CD4-positive, alpha-beta T cell treated with Interleukin-6 for 4 hours (primary cell): ENCODE results near the gene NQO2.
"Not testable (repeated sequence)": the region's sequence is repeated elsewhere in the genome, so short reads cannot be mapped to it uniquely, and the experiment has no call there.

Experiments
- DNase-seq: peaks from one replicate; pipeline ENCODE4 v3.0.0-alpha.2; 2020; ENCODE audit warnings: mixed read lengths

The NQO2 gene

DNA sequence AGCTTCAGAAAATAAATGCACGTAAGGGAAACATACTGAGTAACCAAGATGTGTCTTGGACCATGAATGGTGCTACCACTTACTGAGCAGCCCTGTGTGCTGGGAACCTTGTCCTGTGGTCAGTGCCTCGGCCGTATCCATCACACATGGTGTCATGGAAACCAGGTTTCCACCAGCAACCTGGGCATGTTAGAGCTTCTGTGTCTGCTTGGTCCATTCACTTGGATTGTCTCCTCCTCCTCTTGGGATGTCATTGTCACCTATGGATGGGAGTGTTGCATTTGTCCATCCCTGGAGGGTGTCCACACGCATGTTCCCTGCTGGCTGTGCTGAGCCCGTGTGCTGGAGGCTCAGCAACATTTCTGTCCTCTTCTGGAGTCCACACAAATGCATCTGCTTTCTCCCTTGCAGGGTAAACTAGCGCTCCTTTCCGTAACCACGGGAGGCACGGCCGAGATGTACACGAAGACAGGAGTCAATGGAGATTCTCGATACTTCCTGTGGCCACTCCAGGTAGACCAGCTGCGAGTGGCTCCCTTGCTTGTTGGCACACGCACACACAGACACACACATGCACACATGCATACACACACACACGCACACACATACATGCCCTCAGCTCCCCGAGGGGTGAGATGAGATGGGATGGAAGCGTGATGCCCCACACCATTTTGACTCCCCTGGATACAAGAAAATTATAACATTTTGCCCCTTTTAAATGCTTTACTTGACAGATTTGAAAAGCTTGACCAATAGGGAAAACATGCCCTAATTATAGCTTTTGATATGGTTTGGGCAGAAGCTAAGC is 17.0 kb downstream of the NQO2 start:
- no peak for DNase-seq

DNA sequence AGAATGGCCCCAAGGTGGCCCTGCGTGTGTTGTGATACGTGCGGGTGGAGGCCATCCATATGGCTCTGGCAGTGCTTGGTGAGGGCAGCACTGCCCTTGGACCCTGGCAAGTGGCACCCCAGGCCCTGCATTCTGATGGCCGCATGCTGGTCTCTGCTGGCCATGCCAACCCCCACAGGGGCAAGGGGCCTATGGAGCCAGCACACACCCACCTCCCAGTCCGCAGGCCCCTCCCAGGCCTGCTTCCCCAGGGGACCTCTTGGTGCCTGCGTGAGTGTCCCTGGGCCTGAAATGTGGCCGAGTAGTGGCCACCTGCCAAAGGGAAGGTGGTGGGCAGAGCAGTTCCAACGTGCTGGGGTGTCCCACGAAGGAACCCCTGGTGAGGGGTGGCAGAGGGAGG is 17.6 kb downstream of the NQO2 start:
- DNase-seq: no peak

- DNase-seq: no peak
These were observed 19.4 kb downstream of the NQO2 start for GRCh38 chr6:3019065-3019464.

DNA sequence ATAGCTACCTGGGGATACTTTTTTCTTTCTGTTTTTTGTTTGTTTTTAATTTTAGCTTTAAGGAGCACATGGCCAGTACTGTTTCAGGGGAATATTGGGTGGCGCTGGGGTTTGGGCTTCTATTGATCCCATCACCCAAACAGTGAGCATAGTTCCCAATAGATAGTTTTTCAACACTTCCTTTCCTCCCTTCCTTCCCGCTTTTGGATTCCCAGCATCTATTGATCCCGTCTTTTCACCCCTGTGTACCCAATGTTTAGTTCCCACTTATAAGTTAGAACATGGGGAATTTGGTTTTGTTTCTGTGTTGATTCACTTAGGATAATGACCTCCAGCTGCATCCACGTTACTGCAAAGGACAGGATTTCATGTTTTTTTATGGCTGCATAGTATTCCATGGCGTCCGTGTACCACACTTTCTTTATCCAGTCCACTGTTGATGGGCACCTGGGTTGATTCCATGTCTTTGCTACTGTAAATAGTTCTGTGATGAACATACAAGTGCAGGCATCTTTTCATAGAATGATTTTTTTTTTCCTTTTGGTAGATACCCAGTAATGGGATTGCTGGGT is 20.1 kb downstream of the NQO2 start:
- no peak for DNase-seq

GRCh38 chr6:3020976-3021598 is 21.4 kb downstream of the NQO2 start:
- DNase-seq: not testable (repeated sequence)

DNA sequence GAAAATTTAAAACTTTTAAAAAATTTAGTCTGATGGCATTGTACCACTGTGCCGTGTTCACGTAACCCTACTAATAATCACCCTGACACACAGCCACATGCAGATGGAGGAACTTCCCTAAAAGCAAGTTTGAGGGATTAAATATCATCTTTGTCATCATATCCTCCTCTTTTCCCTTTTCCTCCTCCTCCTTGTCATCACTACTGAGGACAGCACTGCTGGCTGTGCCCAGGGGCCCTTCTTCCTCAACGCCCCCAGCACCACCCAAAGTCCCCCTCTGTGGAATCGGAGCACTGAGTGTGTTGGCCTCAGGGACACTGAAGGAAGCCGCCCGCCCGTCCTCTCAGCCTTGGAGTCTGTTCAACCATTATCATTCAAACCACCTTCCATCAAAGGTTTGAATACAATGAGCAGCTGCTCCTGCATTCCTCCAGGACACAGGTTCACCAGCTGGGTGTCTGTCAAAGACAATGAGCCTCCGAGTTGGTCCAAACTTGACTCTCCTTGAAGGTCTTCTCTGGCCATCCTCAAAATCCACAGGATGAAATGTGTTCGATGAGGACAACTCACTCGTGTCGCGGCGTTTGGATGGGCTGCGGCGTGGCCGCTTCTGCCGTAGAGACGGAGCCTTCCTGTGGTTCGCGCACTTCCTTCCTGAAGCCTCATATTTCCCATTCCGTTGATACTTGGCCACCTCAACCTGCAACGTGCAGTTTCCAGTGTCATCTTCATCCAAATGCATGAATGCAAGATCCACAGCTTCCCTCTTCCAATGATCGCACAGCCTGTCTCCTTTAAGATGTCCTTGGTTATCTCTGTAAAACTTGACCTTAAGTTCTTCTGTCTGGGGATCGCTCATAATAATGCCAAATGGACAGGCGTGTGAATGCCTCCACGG is 23.3 kb downstream of the NQO2 start:
- peak; percentile 53 for DNase-seq

- peak; percentile 94 for DNase-seq
These were observed 24.2 kb downstream of the NQO2 start for GRCh38 chr6:3023663-3024483.

DNA sequence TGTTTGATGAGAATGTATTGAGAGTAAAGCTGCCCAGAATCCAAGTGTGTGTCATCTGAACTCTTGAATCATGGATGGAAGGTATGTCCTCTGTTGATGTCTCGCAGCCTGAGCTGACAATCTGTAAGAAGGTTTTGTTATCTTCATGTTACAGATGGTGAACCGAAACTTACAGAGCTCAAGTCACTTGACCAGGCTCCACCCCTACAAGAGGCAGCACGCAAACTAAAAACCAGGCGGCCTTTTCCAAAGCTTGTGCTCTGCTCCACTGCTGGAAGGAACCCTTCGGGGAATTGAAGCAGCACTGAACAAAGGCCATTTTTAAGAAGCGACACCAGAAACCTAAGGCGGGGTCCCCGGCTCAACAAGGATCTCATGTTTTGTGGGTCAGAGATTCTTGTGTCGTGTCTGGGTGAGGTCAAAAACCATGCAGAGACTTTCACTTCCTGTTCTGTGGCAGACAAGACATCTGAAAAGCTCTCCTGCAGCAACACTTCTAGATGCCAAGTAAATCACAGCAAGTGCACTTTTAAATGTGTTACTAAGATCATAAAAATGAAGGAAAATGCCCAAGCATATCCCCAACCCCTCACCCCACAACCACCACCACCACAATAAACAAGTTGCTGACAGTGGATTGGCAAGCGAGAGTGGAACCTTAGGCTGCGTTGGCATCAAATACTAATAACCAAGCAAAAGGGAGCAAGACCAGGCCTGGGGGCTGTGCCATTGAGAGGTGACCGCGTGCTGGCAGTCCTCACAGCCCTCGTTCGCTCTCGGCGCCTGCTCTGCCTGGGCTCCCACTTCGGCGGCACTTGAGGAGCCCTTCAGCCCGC is 27.3 kb downstream of the NQO2 start:
- peak; percentile 51 for DNase-seq

GRCh38 chr6:3028156-3028555 is 28.5 kb downstream of the NQO2 start:
- not testable (repeated sequence) for DNase-seq

DNA sequence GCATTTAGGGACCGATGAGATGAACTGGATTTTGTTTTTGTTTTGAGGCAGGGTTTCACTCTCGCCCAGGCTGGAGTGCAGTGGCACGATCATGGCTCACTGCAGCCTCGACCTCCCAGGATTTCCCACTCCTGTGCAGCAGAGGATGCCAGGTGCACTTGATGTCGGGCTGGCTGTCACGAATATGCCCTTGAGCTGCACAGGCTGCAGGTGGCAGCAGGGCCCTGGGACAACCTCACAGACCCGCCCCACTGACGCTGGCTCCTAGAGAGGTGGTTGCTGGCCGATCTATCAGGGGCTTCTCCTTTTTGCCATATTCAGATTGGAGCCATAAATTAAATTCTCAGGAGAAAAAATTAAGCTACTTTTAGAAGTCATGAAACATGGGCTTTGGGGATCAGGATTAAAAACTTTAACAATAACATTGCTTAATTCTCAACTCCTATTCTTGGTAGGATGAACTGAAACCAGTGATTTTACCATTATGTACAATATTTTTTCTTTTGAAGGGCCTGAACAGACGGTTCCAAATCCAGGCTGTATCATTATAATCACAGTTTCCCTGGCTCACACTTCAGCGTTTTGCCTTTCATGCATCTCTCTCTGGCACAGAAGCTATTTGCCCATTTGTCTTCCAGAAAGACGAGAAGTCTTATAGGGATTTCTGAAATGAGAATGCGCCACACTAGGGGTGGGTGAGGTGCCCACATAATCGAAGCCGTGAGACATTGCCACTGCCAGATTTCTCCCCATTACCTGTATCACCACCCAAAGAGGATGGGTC is 32.4 kb downstream of the NQO2 start:
- DNase-seq: peak; percentile 46

DNA sequence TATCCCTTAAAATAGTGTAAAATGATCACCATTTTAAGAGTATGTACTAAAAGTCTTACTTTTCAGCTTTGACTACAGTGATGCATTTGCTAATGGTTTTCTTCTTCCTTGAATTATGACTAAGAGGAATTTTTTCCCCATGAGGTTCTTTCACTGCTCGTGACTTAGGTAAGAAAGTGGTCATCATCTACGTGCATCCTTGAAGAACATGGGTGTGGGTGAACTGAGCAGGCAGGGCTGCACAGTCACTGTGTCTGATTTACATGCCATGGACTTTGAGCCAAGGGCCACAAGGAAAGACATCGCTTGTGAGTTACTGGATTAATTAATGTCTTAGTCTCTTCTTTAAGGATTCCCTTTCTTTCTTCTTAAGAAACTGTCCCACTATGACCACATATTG is 33.3 kb downstream of the NQO2 start:
- no peak for DNase-seq

DNA sequence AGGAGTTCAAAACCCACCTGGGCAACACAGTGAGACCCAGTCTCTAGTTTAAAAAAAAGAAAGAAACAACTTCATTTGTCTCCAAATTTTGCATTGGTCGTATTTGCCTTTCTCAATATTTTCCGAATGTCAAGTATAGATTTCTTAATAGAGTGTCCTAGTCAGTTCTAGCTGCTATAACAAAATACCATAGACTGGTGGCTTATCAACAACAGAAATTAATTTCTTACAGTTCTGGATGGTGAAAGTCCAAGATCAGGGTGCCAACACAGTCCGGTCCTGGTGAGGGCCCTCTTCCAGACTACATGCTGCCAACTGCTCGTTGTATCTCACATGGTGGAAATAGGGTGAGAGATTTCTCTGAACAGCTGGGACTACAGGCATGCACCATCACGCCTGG is 34.0 kb downstream of the NQO2 start:
- DNase-seq: no peak

GRCh38 chr6:3035397-3035796 is 35.7 kb downstream of the NQO2 start:
- DNase-seq: no peak

DNA sequence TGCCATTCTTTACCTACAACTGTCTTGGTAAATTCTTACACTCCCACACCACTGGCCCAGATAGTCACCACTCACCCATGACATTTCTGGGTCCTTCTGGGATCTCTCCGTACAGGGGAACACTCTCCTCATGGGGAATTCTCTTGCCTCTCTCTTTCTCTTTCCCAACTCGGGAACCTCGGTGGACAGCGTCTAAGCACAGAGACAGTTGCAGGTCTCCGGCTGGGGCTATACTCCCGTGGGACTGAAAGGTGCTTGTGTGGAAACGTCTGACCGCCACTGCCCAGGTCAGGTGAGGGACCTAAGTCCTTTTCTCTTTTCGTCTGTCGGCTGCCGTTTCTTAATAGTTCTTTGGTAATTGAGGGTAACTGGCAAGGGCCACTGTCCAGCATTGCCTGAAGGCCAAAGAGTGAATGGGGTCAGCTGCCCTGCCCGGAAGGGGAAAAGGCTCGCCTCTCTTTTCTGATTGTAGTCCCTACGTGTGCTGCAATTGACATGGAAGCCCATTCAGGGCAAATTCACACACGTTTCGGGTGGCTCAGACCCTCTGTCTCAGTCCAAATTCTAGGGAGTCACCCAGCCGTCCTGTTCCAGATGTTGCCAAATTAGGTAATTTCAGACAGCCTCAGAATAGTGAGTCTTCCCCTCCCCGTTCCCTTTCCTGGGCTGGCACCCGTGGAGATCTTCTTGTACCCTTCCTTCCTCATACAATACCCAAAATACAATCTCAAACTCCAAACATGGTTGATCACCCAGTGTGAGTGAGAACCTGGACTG is 37.4 kb downstream of the NQO2 start:
- no peak for DNase-seq

GRCh38 chr6:3037638-3038365 is 38.1 kb downstream of the NQO2 start:
- DNase-seq: no peak

GRCh38 chr6:3039384-3039783 is 39.7 kb downstream of the NQO2 start:
- DNase-seq: no peak

DNA sequence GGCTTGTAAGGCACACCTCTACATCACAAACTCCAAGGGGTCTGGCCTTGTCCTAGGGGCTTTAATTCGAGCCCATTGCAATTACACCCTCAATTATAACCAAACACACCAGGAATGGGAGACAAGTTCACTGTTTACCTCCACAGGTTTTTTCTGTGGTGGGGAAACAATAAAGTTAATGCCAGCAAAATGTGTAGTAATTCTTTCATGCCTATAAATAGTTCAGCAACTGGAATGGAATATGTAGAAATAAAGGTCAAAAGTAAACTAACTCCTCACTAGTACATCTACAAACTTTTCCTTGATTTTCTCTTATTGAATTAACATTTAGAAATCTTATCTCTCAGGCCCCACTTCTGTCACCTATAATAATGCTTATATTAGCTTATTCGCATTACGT is 41.5 kb downstream of the NQO2 start:
- no peak for DNase-seq

DNA sequence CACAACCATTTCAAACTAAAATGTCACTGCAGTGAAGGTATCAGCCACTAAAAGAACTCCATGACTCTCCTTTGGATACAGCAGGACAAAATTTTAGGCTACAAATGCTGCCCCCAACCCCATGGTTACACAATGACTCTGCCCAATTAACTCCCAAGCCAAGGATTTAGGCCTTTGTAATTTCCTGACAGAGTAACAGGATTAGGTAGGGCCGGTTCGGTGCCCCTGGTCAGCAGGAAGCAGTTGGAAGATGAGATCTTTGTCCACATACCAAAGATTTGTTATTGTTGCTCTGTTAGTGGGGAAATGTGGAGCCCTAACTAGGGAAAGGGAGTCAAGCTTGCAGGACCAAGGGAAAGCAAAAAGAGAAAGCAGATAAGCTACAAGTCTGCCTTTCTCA is 41.9 kb downstream of the NQO2 start:
- no peak for DNase-seq

DNA sequence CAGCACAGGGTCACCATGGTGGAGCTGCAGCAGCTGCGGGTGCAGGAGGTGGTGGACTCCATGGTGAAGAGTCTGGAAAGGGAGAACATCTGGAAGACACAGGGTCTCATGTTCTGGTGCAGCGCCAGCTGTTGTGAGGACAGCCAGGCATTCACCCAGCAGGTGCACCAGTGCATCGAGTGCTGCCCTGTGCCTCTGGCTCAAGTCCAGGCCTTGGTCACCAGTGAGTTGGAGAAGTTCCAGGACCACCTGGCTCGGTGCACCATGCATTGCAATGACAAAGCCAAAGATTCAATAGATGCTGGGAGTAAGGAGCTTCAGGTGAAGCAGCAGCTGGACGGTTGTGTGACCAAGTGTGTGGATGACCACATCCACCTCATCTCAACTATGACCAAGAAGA is 45.7 kb downstream of the NQO2 start:
- no peak for DNase-seq
